Stimulated activated CD4-positive, alpha-beta T cell treated with anti-CD3 and anti-CD28 coated beads, Interleukin-4, amount 100 ng/mL, for 1 hour (primary cell): ENCODE results near the gene POU1F1.
"Not testable (repeated sequence)": the region's sequence is repeated elsewhere in the genome, so short reads cannot be mapped to it uniquely, and the experiment has no call there.

ENCODE experiments used
- DNase-seq: peaks from one replicate; pipeline ENCODE4 v3.0.0-alpha.2; 2020

POU1F1 gene

DNA sequence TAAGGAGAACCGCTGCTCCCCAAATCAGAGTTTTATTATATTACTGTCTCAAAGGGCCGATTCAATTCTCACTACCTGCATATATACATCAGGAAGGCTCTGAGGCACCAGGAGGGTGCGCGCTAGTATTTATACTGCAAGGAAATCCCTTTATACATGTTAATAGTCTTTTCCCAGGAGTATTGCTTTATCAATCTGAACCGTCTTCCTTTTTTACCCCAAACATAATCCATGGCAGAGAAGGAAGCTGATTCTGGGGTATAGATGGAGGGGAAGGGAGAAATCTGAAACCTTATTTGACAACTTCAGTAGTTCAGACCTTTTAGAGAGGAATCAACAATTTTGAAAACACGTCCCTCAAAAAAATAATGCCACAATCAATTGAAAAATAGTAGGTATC is at the start of gene POU1F1:
Gene POU1F1 (minus strand): TSS at position 101 of the 400 bp plus-strand sequence. CDS start 122 bp downstream, outside the sequence.
- DNase-seq = no peak

DNA sequence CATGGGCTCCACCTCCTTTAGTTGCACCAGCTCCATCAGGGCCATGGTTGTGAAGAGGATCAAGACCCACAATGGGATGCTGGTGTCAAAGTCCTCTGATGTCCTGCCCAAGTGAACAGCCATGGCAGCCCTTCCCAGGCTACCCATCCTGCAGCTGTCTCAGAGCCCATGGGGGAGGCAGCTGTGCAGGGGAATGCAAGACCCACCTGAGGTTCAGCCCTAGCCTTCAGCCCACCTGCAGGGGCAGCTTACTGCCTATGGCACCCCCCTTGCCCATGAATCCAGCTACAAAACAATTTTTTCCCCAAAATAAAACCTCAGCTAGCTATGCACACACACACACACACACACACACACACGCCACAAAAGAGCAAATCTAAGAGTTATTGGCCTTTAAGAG is 48.2 kb upstream of the POU1F1 start:
- DNase-seq = no peak

GRCh38 chr3:87320756-87321626 is 44.6 kb upstream of the POU1F1 start:
- DNase-seq = no peak

- no peak for DNase-seq
These were observed 42.2 kb upstream of the POU1F1 start for GRCh38 chr3:87318617-87319021.

GRCh38 chr3:87317779-87318178 is 41.4 kb upstream of the POU1F1 start:
- no peak for DNase-seq

- DNase-seq = no peak
These were observed 37.3 kb upstream of the POU1F1 start for GRCh38 chr3:87313641-87314040.

DNA sequence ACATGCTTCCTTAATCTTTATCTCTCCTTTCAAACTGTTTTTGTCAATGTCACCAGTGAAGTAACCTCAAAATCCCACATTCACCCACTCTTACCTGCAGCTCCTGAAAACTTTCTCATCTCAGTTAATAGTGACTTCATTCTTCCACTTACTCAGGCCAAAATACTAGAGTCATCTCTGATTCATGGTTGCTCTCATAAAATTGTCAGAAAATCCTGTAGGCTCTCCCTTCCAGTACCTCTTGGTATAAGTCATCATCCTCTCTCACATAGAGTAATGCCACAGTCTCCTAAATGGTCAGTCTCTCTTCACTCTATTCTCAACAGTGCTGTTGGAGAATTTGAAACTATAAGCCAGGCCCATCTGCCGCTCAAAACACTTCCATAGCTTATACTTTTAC is 34.9 kb upstream of the POU1F1 start:
- DNase-seq = no peak

GRCh38 chr3:87309601-87310000 is 33.2 kb upstream of the POU1F1 start:
- DNase-seq = no peak

GRCh38 chr3:87307805-87308204 is 31.4 kb upstream of the POU1F1 start:
- DNase-seq = no peak

DNA sequence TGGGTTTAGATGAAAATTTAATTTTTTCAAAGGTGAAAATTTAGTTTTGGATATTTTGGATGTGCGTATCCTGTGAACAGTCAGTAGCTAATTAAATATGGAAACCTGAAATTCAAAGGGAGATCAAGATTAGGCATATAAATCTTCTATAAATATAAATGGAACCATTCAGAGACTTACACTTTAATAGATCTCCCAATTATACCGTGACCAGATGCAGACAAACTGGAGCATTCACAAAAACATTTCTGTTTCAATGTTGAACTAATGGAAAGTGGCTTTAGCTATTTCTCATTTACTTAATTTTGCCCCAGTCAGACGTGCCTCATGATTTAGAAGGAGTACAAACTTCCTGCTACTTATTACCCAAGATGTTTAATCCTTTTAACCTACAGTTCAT is 29.1 kb upstream of the POU1F1 start:
- no peak for DNase-seq

DNA sequence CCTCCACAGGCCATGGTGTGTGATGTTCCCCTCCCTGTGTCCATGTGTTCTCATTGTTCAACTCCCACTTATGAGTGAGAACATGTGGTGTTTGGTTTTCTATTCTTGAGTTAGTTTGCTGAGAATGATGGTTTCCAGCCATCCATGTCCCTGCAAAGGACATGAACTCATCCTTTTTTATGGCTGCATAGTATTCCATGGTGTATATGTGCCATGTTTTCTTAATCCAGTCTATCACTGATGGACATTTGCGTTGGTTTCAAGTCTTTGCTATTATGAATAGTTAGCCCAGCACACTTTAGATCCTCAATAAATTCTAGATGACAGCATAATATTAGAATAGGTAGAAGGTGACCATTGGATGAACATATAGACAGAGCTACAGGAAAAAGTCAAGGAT is 28.6 kb upstream of the POU1F1 start:
- DNase-seq = not testable (repeated sequence)

- no peak for DNase-seq
These were observed 21.8 kb upstream of the POU1F1 start for GRCh38 chr3:87298111-87298718.

- no peak for DNase-seq
These were observed 12.1 kb upstream of the POU1F1 start for GRCh38 chr3:87288446-87288845.

- no peak for DNase-seq
These were observed 10.6 kb upstream of the POU1F1 start for GRCh38 chr3:87287011-87287410.

- DNase-seq = no peak
These were observed 3.6 kb downstream of the POU1F1 start for GRCh38 chr3:87272718-87273341.

DNA sequence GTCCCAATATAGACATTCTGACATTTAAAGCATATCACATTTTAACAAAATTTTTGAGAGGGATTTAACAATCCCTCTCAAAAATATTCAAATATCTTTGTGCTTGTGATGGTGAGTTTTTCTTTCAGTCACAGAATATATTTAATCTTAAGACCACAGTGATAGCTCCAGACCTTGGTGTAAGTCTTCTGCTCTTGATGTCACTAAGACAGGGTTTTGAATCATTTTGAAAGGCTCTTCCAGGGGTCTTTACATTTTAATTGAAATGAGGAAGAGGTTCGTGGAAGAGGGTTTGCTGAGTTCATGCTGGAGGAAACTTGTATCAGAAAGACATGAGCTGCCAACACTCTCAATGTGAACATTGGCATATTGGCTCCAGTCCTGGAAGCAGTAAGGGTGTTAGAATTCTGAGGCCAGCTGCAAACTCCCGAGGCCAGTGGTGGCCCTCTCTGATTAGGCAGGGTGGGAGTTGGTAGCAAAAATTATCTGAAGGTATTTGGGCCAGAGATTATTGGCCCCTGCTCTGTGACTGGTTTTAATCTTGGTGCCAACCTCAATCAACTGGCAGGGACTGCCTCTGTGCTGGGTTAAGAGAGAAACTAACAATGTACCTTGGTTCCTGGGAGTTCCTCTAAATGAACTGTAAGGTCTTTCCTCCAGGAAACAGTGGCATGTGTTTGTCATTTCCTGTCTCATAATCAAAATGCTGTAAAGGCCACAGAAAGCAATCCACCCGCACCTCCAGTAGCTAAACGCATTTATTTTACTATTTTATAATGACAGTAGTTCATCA is 5.3 kb downstream of the POU1F1 start:
- DNase-seq = no peak

GRCh38 chr3:87269723-87270122 is 6.7 kb downstream of the POU1F1 start:
- no peak for DNase-seq

DNA sequence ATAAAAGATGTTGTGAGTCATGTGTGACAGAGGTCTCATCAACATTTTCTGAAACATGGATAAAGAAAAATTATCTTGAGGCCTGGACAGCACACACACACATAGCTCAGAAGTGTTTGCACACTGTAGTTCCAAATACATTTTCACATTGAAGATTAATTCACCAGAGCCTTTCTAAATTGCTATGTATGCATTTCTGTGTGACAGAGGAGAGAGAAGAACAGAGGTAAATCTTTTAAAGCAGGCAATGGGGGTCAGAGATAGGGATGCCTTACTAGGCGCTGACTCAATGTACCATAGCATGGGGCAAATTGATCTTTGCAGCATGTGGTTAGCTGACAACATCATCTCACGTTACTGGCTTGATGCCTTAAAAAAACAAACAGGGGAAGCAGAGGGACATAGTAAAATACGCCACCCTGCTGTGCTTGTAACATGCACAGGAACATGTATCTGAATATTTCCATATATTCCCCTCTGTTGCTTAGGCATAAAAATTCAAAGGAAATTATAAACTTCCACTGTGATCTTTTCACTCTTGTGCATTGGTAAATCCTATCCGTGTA is 7.7 kb downstream of the POU1F1 start:
- DNase-seq = no peak

GRCh38 chr3:87267953-87268645 is 8.3 kb downstream of the POU1F1 start:
- DNase-seq = no peak

GRCh38 chr3:87261925-87262324 is 14.5 kb downstream of the POU1F1 start:
- DNase-seq = no peak

DNA sequence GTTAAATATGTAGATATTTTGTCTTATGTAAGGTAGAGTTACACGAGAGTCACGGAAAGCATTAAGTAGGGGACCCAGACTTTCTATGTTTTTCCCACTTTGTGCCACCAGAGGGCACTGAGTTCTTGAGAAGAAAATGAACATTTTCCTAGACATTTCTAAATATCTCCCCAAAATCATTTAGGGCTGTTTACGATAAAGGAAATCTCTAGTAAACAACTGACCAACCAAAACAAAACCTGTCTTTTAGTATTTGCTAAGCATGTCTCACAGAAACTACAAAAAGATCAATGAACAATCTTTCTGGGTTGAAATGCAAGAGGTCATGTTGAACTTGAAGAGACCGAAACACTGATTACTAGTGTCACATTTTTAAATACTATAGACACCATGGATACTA is 16.1 kb downstream of the POU1F1 start:
- DNase-seq = peak; percentile 19

- no peak for DNase-seq
These were observed 26.4 kb downstream of the POU1F1 start for GRCh38 chr3:87250009-87250408.
